ENCODE data around the gene RTL1. TPM values are rescaled to one million over a fixed set of nuclear protein-coding genes. Genes with fewer than 3 reads are reported as not detected.

Gene RTL1
- total RNA-seq, 1 donor from 2014 or later, result not detected

DNA sequence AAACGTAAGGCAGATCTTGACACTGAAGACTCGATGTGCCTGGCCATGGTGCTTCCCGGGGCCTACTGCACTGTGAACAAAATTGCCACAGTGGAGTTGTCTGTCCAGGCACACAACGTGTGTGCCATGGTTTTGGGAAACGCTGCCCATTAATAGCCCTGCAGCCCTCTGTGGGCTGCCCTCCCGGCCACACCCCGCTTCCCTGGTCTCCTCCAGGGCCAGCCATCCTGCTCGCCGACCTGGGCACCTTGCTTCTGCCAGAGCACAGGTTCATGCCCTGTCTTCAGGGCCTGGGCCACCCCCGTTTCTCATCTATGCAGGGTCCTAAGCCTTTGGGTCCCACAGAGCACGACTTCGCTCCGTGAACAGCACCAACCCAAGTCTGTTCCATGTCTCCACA, 58.7 kb downstream of the RTL1 start:
- DNase-seq, result no peak
- TF ChIP-seq CTCF (IDR thresholded peaks at IDR 0.05; ENCODE audit: partially characterized antibody, unreplicated experiment), result no peak
- H3K4me3 Mint-ChIP-seq (ENCODE audit: unreplicated experiment), result no peak overlapping the region

GRCh38 chr14:100844421-100844820, 59.1 kb downstream of the RTL1 start:
- Mint-ChIP-seq H3K9me3 (ENCODE audit: unreplicated experiment) (no peaks in the 10 kb centered on the region), H3K4me1 (ENCODE audit: low read depth, unreplicated experiment) (peaks cover 24% of the 10 kb centered on the region), H3K27ac (ENCODE audit: unreplicated experiment) (no peak overlapping the region), H3K36me3 (ENCODE audit: unreplicated experiment) (no peaks in the 10 kb centered on the region), H3K27me3 (ENCODE audit: unreplicated experiment) (peaks cover 2% of the 10 kb centered on the region), H3K4me3 (ENCODE audit: unreplicated experiment) (no peak overlapping the region)
- no peak for TF ChIP-seq CTCF (IDR thresholded peaks at IDR 0.05; ENCODE audit: partially characterized antibody, unreplicated experiment)
- DNase-seq, result no peak

More for the DNA sequence above, 58.7 kb downstream of the RTL1 start:
- H3K36me3 Mint-ChIP-seq (ENCODE audit: unreplicated experiment), result no peaks in the 10 kb centered on the region
- H3K4me1 Mint-ChIP-seq (ENCODE audit: low read depth, unreplicated experiment), result peaks cover 24% of the 10 kb centered on the region
- no peaks in the 10 kb centered on the region for H3K9me3 Mint-ChIP-seq (ENCODE audit: unreplicated experiment)
- H3K27ac Mint-ChIP-seq (ENCODE audit: unreplicated experiment), result no peak overlapping the region
- H3K27me3 Mint-ChIP-seq (ENCODE audit: unreplicated experiment), result peaks cover 2% of the 10 kb centered on the region

DNA sequence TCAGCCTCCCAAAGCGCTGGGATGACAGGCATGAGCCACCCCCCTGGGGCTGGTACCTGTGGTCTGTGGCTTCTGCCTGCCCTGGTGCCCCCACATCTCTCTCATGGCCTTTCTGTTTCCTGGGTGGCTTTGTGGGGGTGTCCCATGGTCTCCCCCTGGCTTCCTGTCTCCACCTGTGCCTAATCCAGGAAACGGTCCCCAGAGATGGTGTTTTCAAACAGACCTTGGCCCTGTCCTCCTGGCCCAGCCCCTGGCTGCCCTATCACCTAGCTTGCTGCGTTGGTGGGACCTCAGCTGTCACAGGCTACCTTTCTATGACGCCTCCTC, 59.5 kb downstream of the RTL1 start:
- DNase-seq, result no peak
- Mint-ChIP-seq H3K36me3 (ENCODE audit: unreplicated experiment) (no peaks in the 10 kb centered on the region), H3K27ac (ENCODE audit: unreplicated experiment) (no peak overlapping the region), H3K4me1 (ENCODE audit: low read depth, unreplicated experiment) (peaks cover 27% of the 10 kb centered on the region), H3K4me3 (ENCODE audit: unreplicated experiment) (no peak overlapping the region), H3K27me3 (ENCODE audit: unreplicated experiment) (peaks cover 4% of the 10 kb centered on the region), H3K9me3 (ENCODE audit: unreplicated experiment) (no peaks in the 10 kb centered on the region)
- TF ChIP-seq CTCF (IDR thresholded peaks at IDR 0.05; ENCODE audit: partially characterized antibody, unreplicated experiment), result no peak

DNA sequence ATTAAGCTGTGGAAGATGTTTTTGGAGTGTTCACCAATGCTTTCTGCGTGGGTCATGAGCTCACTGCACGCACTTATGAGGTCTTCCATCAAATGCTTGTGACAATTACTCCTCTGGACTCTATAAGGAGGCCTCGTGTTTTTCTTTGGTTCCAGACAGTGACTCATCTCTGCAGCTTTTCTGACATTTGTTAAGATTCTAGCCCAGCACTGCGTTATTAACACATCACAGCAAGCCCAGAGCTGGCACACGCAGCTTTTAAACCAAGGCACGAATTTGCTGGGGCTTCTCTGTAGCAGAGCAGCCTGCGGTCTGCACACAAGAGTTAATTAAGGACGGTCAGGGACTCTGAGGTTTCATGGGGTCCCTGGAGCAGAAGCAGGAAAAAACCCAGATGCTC, 60.7 kb downstream of the RTL1 start:
- no peak for DNase-seq
- no peaks in the 10 kb centered on the region for H3K36me3 Mint-ChIP-seq (ENCODE audit: unreplicated experiment)
- TF ChIP-seq CTCF (IDR thresholded peaks at IDR 0.05; ENCODE audit: partially characterized antibody, unreplicated experiment), result no peak
- peaks cover 4% of the 10 kb centered on the region for H3K27me3 Mint-ChIP-seq (ENCODE audit: unreplicated experiment)
- peak overlapping the region; percentile 59 for H3K27ac Mint-ChIP-seq (ENCODE audit: unreplicated experiment)
- H3K4me3 Mint-ChIP-seq (ENCODE audit: unreplicated experiment), result peak overlapping the region; percentile 44
- no peaks in the 10 kb centered on the region for H3K9me3 Mint-ChIP-seq (ENCODE audit: unreplicated experiment)
- peaks cover 35% of the 10 kb centered on the region for H3K4me1 Mint-ChIP-seq (ENCODE audit: low read depth, unreplicated experiment)

DNA sequence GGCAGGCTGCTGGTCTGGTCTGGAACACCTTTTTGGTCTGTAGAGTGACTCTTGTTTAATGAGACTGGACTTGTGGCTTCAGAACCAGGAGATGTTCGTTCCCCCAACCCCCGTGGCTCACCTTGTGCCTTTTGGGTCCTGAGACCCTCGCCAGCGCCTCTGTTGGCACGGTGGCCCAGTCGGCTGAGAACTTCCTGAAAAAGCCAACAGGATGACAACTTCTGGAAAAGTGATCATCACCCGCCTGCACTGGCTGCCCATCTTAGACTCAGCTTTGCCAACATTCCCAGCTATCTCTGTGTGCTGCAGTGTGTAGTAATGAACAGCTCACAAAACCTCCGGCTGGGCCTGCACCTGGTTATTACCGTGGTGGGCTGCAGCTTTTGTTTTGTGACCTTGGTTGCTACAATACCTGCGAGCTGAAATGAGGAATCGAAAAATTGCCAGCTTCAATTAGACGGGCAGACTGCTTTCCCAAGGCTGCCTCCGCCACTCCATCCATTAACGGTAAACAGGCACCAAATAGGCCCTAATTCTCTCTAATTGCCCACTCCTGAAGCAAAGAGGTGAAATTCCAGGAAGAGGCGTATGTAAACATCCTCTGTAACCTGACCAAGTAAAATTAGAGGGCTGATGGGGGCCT, 61.6 kb downstream of the RTL1 start:
- TF ChIP-seq CTCF (IDR thresholded peaks at IDR 0.05; ENCODE audit: partially characterized antibody, unreplicated experiment), result no peak
- no peak for DNase-seq
- Mint-ChIP-seq H3K4me3 (ENCODE audit: unreplicated experiment) (no peak overlapping the region), H3K36me3 (ENCODE audit: unreplicated experiment) (no peaks in the 10 kb centered on the region), H3K27ac (ENCODE audit: unreplicated experiment) (no peak overlapping the region), H3K9me3 (ENCODE audit: unreplicated experiment) (no peaks in the 10 kb centered on the region), H3K4me1 (ENCODE audit: low read depth, unreplicated experiment) (peaks cover 38% of the 10 kb centered on the region), H3K27me3 (ENCODE audit: unreplicated experiment) (peaks cover 4% of the 10 kb centered on the region)

Data from glutamatergic neuron (in vitro differentiated cells).